ENCODE results near the gene IFNA13.
"Not testable (repeated sequence)": the region's sequence is repeated elsewhere in the genome, so short reads cannot be mapped to it uniquely, and the experiment has no call there.

IFNA13 gene
- 0 to 0.22 (median 0) reads per million in 17 experiments for total RNA-seq

DNA sequence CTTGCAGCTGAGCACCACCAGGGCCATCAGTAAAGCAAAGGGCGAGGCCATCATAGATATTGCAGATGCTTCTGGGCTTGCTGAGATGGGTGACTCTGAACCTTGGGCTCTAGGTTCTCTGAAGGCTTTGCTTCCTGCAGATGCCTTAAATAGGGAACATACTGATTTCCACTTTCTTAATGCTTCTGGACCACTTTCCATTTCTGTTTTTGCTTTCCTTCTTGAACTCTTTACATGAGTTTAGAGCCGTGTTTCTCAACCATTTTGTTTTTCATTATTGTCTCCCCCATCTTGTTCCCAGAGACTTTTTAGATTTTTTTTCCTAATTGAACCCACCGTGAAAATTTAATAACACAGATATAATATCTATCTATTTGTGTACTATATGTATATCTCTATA is at the start of gene IFNA13:
TSS of gene IFNA13 (minus strand) at position 101 of the 400 bp plus-strand sequence. CDS start at position 54, 47 bp downstream.
- DNase-seq, result no peak

DNA sequence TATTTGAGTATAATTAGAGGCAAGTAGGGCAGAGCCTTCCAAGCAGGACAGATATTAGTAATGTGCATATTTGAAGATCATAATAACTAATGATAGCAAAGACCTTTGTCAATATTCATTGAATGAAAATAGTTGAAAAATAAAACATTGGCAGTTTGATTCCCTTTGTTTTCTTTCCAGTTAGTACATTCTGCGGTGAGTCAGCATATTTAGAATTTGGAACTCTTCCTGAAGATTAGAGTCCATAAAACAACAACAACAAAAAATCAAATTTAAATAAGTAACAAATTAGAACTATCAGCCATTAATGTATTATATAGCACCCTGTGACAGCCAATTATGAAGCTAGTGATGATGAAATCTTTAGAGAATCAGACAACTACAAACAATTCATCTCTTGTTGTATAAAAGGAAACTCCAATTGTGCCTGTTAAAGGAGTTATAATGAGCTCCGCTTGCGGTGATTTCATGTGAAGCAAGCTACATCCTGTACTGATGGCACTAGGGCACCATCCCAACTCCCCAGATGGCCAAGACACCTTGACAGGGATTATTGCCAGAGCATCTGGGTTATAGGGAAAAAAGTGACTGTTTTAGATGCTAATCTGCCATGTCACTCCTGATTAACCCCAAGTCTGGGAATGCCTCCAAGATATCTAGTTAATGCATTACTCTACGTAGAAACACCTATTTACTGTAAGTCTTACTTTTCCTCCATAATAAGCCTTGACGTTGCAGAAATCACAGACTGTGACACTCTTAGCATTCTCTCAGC is 47.8 kb upstream of the IFNA13 start:
- no peak for DNase-seq

DNA sequence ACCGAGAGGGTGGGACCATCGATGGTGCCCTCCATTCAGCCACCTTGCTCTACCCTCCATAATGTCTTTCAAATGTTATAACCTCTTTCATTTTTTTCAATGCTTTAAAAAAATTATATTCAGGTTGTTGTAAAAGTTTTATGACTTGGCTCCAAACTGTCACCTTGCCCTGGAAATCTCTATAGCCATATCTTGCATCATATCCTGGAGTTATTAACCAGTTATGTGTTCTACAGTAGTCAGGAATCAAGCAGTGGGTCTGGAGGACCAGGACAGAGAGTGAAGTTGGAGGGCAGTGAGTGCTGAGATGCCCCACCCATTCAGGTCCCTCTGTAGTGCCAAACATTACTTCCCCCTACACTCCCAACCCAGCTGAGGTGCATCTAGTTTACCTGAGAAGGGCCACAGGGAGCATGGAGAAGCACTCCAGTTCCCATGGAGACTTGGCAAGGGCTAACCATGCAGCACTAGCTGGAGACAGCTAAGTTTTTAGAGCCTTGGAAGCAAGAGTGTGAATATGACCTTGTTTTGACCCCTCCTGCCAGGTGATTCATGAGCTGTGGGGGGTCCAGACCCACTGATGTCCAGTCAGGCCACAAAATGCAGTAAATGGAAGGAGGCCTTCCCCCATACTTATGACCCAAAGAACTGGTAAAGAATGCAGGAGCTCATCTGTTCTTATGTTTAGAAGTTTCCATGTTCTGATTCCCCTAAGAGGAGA is 46.5 kb upstream of the IFNA13 start:
- no peak for DNase-seq

DNA sequence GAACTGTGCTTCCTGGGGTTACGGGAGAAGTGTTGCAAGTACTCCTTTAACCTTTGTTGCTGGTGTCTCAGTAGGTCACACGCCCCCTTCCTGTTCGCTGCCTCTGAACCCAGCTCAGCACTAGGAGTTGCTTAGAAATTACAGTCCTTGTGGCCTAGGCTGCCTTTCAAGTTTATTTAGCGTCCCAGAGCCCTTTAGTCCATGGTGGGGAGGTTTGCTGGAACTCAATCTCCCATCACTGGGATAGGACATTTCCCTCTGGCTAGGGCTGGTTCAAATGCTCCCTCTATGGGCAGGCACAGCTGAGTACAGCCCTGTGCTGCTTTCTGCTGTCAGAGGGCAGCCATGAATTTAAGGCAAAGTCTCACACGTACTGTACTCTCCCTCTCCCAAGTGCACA is 45.8 kb upstream of the IFNA13 start:
- peak in 3 of 4 experiments; percentile 38 to 48 (median 38) for DNase-seq

DNA sequence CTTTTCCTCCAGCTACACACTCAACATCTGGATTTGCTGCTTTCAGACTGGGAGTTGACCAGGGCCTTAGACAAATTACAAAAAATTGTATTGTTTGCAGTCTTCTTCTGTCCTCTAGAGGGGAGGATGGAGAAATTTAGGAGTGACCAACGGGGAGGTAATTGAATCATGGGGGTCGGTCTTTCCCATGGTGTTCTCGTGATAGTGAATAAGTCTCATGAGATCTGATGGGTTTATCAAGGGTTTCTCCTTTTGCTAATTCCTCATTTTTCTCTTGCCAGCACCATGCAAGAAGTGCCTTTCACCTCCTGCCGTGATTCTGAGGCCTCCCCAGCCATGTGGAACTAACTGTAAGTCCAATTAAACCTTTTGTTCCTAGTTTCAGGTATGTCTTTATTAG is 45.3 kb upstream of the IFNA13 start:
- peak; percentile 18 to 58 (median 46) for DNase-seq

DNA sequence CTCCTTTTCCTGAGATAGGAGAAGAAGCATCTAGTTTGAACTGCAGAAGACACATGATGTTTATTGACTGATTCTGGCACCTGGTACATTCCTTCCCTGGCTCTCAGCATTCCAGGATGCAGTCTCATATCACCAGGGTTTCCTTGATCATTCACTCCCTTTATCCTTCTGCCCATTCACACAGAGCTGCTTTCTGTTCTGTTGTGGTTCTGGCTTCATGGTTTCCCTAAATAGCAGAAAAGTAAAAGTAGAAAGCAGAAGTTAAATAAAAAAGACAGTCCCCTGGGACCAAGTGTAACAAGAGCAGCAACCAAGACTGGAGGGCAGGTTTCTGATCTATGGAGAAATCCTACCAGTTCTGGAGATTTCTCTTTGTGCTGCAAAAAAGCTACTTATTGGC is 44.2 kb upstream of the IFNA13 start:
- peak in 3 of 4 experiments; percentile 5 to 46 (median 18) for DNase-seq

DNA sequence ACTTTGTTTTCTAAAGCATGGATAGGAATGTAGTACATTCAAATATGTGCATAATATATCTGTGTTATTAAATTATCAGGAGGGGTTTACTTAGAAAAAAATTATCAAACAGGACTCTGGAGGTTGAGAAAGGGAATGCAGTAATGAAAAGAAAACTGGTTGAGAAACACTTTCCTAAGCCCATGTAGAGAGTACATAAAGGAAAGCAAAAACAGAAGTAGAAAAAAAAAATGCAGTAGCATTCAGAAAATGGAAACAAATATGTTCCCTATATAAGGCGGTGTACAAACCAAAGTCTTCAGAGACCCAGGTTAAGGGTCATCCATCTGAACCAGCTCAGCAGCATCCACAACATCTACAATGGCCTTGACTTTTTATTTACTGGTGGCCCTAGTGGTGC is 41.0 kb upstream of the IFNA13 start, which contains the start of gene IFNA8:
TSS of gene IFNA8 (plus strand) at position 301 of the 400 bp plus-strand sequence. CDS start at position 361, 60 bp downstream.
- DNase-seq, result no peak

DNA sequence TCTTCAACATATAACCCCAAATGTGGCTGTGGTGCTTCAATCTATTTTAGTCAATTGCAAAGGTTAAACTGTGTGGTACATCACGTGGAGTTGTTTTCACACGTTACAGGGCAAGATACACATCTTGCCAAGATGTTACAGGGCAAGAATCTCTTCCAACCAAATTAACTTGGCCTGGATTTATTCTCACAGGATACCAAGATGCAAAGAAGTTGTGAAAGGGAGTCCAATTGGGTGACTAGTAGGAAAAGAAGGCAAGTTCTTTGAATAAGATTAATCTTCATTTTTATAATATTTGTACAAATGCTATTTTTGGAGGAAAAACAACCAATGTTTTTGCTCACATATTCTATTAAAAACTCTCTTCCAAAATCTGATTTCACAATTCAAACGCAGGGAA is 36.3 kb upstream of the IFNA13 start:
- DNase-seq, result no peak

DNA sequence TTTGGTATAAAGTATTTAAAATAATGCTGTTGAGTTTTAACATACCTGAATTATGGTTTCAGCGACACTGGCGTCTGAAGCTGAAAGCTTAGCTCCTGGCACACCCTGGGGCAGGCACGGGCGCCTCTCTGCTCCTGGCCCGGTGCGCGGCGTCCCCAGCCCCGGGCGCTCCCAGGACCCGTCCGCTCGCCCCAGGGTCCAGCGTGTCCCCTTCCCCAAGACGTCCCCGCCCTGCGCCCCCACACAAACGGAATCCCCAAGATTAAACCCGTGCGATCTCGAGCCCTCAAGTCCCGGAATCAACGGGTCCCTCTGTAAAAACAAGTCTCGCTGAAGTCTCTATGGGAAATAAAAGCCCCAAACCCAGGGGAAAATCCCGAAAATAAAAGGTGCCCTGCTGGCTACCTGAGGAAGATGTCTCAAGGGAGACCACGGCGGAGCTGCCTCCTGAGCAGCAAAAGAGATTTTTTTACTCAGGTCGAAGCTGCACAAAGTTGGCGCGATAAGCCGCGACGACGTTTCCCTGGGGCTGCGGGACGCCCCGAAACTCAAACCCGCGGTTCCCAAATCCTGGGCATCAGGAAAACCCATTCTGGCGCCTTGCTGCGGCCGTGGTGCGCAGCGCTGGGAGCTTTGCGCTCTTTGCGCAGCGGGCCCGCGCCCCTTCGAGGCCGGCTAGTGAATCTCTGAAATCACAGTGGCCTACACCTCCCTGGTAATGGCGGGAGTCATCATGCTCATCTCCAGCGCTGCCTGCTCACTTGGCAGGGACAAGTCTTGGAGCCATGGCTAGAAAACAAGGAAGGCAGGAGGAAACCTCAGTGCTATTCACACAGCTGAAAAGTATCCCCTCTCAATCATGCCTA is 34.8 kb upstream of the IFNA13 start:
- peak in 2 of 4 experiments; percentile 21 to 27 for DNase-seq

DNA sequence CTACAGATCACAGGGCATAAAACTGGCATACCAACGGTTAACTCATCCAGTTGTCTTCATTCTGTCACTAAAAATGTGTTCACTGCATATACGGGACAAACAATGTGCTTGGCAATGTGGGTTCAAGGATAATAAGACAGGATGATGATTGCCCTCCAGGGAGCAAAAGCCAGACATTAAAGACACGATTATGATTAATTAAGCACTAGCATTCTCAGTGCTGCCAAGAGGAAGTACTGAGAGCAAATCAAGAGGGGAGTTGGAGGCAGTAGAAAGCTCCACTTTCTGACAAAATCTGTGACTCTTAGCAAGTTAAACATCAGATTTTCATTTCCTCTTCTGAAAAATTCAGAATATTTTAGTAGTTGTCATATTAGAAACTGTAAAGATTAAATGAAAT is 32.1 kb upstream of the IFNA13 start:
- DNase-seq, result peak in 3 of 4 experiments; percentile 12 to 25 (median 25)

DNA sequence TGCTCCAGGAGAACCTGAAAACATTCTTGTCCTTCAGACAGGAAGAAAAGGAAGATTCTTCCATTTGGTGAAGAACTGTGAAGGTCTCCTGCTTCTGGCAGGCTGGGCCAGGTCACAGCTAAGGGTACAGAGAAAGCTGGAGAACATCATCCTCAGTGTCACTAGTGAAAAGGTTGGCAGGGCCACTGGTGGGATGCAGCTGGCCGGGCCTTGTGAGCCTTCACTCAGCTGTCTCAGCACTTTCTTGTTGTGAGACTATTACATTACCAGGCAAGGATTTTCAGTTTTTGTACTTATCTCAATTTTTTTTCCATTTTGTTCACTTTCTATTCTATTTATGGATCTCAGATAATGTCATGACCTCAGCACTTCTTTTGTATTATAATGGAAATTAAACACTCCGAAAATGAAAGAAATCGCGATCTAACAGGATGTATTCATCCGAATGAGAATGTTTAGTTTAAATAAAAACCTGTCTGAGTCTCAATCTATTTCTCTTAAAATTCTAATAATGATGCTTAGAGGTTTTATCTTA is 31.2 kb upstream of the IFNA13 start:
- DNase-seq, result no peak

DNA sequence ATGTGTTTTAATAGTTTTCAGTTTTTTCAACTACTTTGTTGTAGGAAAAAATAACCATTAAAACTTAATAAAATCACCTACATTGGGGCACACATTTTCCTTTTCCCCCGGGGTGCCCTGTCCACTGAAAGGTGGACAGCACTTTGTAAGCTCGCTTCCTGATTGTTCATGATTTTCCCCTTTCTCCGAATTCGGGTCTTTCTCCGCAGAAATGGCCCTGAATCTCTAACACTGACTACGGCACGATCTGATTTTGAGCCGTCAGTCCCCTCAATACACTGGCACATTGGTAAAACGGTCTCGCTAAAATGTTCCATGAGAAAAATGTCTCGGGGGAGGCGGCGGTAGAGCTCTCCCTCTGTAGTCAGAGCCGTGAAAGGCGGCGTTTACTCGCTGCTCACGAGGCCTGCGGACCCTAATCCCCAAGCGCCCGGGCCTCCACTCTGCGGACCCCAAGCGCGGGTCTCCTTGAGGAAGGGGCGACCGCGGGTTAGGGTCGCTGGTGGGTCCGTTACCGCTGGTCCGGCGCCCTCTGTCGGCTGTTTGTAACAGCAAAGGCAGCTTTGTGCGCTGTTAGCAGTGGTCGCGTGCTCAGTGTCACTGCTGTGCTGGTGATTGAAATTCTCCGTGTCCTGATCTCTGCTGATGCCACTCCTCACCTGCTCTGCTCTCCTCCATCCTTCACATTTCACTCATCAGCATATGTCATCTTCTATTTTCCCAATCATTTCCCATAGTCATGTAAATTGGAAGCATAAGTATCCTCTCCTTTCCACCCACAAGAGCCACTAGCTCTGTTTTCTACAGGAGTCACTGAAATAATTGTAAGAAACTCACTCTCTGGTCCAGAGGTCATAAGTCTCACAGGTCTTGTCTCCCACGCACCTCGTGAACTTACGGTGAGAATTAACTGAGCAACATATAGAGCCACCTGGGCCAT is 28.2 kb upstream of the IFNA13 start:
- peak; percentile 39 to 71 (median 56) for DNase-seq

DNA sequence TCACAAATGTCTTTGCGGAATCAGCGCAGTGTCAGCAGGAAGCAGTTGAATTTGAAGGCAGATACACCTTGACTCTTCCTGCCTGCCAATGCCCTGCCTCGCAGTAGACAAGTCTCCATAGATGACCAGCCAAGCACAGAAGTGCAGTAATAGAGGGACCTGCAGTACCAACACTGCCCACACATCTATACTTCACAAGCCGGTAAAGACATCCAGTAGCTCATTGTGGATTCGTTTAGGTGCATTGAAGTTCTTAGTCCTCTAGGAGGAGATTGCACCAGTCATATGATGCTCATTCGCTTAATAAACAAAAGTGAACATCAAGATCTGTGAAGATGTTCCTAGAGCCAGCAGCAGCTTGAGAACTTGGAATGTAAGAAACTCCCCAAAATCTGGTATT is 24.4 kb upstream of the IFNA13 start:
- DNase-seq, result peak in 3 of 4 experiments; percentile 9 to 35 (median 16)

DNA sequence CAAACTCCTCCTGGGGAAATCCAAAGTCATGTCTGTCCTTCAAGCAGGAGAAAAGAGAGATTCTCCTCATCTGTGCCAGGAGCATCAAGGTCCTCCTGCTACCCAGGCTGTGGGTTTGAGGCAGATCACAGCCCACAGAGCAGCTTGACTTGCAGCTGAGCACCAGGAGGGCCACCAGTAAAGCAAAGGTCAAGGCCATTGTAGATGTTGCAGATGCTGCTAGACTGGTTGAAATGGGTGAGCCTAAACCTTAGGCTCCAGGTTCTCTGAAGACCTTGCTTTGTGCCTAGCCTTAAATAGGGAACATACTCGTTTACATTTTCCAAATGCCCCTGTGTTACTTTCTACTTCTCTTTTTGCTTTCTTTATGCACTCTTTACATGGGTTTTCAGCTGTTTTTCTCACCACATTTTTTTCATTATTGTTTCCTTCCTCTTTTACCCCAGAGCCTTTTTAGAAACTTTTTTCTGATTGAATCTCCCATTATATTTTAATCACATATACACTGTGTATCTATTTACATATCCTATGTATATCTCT is 17.3 kb upstream of the IFNA13 start, which contains the start of gene IFNA2:
TSS of gene IFNA2 (minus strand) at position 268 of the 540 bp plus-strand sequence. CDS start at position 199, 69 bp downstream.
- DNase-seq, result peak in 3 of 4 experiments; percentile 17 to 56 (median 50)

DNA sequence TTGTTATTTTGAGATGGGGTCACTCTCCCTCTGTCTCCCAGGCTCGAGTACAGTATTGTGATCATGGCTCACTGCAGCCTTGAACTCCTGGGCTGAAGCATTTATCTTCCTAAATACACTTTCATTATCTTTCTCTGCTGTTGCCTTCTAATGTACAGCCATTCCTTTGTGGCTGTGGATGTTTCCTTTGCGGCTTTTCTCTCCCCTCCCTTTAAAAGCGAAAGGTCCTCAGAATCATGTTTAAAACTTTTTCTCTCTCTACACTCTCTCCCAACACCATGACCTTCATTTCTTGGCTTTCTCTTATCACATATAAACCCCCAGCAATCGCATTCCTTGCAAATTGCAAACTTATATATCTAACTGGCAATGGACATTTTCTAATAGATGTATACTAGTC is 15.8 kb upstream of the IFNA13 start:
- DNase-seq, result no peak

DNA sequence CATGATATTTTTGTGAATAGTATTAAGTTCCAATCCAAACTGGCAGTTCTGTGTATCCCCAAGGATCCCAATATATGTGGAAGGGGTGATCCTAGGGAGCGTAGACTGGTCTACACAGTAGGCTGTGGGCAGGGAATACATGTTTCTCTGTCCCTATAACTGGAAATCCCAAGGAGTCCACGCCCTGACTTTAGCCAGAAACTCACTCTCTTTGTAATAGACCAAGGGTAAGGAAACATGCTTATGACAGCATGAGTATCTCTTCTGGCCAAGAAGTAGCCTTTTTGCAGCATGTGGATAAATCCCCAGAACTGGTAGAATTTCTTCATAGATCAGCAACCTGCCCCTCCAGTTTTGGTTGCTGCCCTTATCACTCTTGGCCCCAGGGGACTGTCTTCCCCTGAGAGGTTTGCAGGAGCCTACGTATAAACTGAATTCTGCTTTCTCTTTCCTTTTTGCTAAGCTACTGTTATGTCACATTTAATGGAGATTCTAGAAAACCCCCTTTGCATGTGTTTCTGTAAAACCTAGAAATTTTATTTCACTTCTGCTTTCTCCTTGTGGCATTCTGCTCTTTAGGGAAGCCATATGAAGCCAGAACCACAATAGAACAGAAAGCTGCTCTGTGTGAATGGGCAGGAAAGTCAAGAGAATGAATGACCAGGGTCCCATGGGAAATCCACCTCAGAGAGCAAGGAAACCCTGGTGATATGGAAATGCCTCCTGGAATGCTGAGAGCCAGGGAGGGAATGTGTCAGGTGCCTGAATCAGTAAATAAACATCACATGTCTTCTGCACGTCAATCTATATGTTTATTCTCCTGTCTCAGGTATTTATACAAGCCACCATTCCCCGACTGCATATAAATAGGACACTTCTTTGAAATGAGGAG is 13.8 kb upstream of the IFNA13 start:
- DNase-seq, result peak; percentile 32 to 85 (median 66)

DNA sequence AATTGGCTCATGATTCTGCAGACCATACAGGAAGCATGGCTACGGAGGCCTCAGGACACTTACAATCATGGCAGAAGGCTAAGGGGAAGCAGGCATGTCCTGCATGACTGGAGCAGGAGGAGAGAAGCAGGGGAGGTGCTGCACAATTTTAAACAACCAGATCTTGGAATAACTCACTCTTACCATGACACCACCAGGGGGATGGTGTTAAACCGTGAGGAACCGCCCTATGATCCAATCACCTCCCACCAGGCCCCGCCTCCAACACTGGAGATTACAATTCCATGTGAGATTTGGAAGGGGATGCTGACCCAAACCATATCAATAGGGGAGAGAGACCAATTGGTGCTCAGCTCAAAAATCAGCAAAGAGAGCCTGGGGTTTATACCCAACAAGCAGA is 3.6 kb upstream of the IFNA13 start:
- not testable (repeated sequence) for DNase-seq

DNA sequence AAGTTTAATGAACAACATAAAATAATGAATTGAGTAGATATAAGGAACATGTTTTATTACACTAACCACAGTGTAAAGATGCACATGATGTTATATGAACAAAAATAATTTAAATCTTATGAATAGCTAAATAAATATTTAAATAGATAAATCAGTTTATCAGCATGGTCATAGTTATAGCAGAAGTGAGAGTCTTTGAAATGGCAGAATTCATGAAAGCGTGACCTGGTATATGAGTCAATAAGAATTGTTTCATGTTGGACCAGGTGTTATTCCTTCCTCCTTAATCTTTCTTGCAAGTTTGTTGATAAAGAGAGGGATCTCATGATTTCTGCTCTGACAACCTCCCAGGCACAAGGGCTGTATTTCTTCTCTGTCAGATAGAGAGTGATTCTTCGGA is 688 bp downstream of the IFNA13 start:
- DNase-seq, result not testable (repeated sequence)

DNA sequence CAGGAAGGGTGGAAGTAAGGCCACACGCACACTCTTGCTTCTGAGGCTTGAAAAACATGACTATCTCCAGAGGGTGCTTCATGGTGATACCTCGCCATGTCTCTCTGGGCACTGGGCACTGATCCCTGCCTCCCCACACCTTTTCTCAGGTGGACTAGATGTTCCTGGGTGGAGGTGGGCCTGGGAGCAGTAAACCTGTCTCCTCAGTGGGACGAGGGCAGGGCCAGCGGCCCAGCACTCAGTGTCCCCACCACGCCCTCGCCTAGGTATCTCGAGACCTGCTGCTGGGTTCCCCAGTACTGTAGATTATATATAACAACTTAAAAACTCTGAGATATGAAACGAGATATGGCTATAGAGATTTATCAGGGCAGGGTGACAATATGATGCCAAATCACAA is 5.6 kb downstream of the IFNA13 start:
- DNase-seq, result no peak

All from suppressor macrophage (primary cell).